IMR-90 (cell line): ENCODE data around the gene DBNDD1. TPM values are rescaled to one million over a fixed set of nuclear protein-coding genes. Genes with fewer than 3 reads are reported as not detected.

Source experiments
- ATAC-seq: fragments of 200-7000 bp; cut with Tn5 transposase; 2 replicates; pipeline ENCODE4 v1.9.1; 2020; ENCODE audit warnings: low read depth, mild to moderate bottlenecking, moderate library complexity
- BruUV-seq: library from RNA; stranded (reverse); fragments of 400-500 nt; replicated peaks from 2 replicates; lab custom pipeline; 2021; lab: Mats Ljungman, UMichigan
- CTCF ChIA-PET: fragments of 300-600 bp; formaldehyde crosslinking; extraction: SDS; loops from one replicate; lab custom pipeline; 2021; ENCODE audit warnings: antibody characterized with exemption; lab: Yijun Ruan, JAX
- POLR2A ChIA-PET: fragments of 300-600 bp; sonication (Branson Sonifier 250); formaldehyde crosslinking; loops from one replicate; lab custom pipeline; 2022; ENCODE audit warnings: antibody characterized with exemption; ENCODE audit not compliant: unreplicated experiment; lab: Charles Lee
- DNase-seq: peaks from one replicate; pipeline ENCODE4 v3.0.0; 2013
- H2AFZ ChIP-seq: replicated peaks from 2 replicates; pipeline ENCODE3; 2013; ENCODE audit warnings: low read length, mild to moderate bottlenecking; ENCODE audit not compliant: poor library complexity
- H2AK5ac ChIP-seq: 2 replicates; pipeline ENCODE4 v1.6.1; 2013; ENCODE audit warnings: low read depth, low read length, inconsistent platforms
- H2AK9ac ChIP-seq: replicated peaks from 2 replicates; pipeline ENCODE3; 2013; ENCODE audit warnings: mild to moderate bottlenecking, low read depth, low read length, moderate library complexity; ENCODE audit not compliant: poor library complexity
- H2BK120ac ChIP-seq: 2 replicates; pipeline ENCODE4 v1.6.1; 2013; ENCODE audit warnings: low read depth, low read length, inconsistent platforms
- H2BK15ac ChIP-seq: 3 replicates; pipeline ENCODE4 v1.6.1; 2013; ENCODE audit warnings: low read depth, low read length, inconsistent platforms
- H2BK20ac ChIP-seq: 2 replicates; pipeline ENCODE4 v1.6.1; 2013; ENCODE audit warnings: low read depth, mild to moderate bottlenecking, inconsistent platforms, low read length, moderate library complexity
- H2BK5ac ChIP-seq: 2 replicates; pipeline ENCODE4 v1.6.1; 2013; ENCODE audit warnings: mild to moderate bottlenecking, low read depth, low read length, inconsistent platforms; ENCODE audit not compliant: poor library complexity, severe bottlenecking
- H3K14ac ChIP-seq: replicated peaks from 2 replicates; pipeline ENCODE4 v1.6.1; 2013; ENCODE audit warnings: low read depth, low read length, inconsistent platforms
- H3K18ac ChIP-seq: 2 replicates; pipeline ENCODE4 v1.6.1; 2013; ENCODE audit warnings: low read depth, low read length, control low read depth
- H3K23ac ChIP-seq: 2 replicates; pipeline ENCODE4 v1.6.1; 2013; ENCODE audit warnings: low read depth, low read length, inconsistent platforms
- H3K27ac ChIP-seq: 2 replicates; pipeline ENCODE4 v1.5.1; 2013; ENCODE audit warnings: mild to moderate bottlenecking, control low read depth, low read length; ENCODE audit not compliant: insufficient read depth
- H3K27me3 ChIP-seq: 2 replicates; pipeline ENCODE4 v1.6.1; 2013; ENCODE audit warnings: low read length; ENCODE audit not compliant: control insufficient read depth, insufficient read depth
- H3K36me3 ChIP-seq: 2 replicates; pipeline ENCODE4 v1.6.1; 2013; ENCODE audit warnings: low read length, mixed read lengths; ENCODE audit not compliant: control insufficient read depth, insufficient read depth
- H3K4ac ChIP-seq: 2 replicates; pipeline ENCODE4 v1.6.1; 2013; ENCODE audit warnings: low read depth, low read length, inconsistent platforms
- H3K4me1 ChIP-seq: 2 replicates; pipeline ENCODE4 v1.6.1; 2013; ENCODE audit warnings: low read length, mixed read lengths; ENCODE audit not compliant: control insufficient read depth, insufficient read depth
- H3K4me2 ChIP-seq: 2 replicates; pipeline ENCODE4 v1.6.1; 2013; ENCODE audit warnings: low read depth, mild to moderate bottlenecking, control low read depth, low read length, moderate library complexity
- H3K4me3 ChIP-seq: 2 replicates; pipeline ENCODE4 v1.5.1; 2013; ENCODE audit warnings: low read depth, mild to moderate bottlenecking, control low read depth, low read length, moderate library complexity; ENCODE audit not compliant: insufficient read depth
- H3K56ac ChIP-seq: 2 replicates; pipeline ENCODE4 v1.6.1; 2013; ENCODE audit warnings: low read length, inconsistent platforms; ENCODE audit not compliant: insufficient read depth; ENCODE audit errors: extremely low read depth
- H3K79me1 ChIP-seq, 2 experiments: 2 replicates each; pipeline ENCODE4 v1.6.1; 2013; ENCODE audit warnings: low read length in 2 of 2, inconsistent platforms in 1 of 2, low read depth in 1 of 2
- H3K9ac ChIP-seq: 2 replicates; pipeline ENCODE4 v1.6.1; 2013; ENCODE audit warnings: low read depth, low read length, control low read depth
- H3K9me1 ChIP-seq: 2 replicates; pipeline ENCODE4 v1.6.1; 2013; ENCODE audit warnings: low read length, inconsistent platforms; ENCODE audit not compliant: insufficient read depth
- H3K9me3 ChIP-seq: 2 replicates; pipeline ENCODE4 v1.6.1; 2013; ENCODE audit warnings: low read length; ENCODE audit not compliant: control insufficient read depth, insufficient read depth
- H4K20me1 ChIP-seq: 2 replicates; pipeline ENCODE4 v1.6.1; 2013; ENCODE audit warnings: low read length, inconsistent platforms; ENCODE audit not compliant: insufficient read depth
- H4K5ac ChIP-seq: 2 replicates; pipeline ENCODE4 v1.6.1; 2013; ENCODE audit warnings: mild to moderate bottlenecking, low read depth, low read length, control low read depth
- H4K8ac ChIP-seq, 2 experiments: 2 replicates each; pipeline ENCODE4 v1.6.1; 2013; ENCODE audit warnings: low read depth in 2 of 2, low read length in 2 of 2, control low read depth in 1 of 2, inconsistent platforms in 1 of 2
- H4K91ac ChIP-seq: 2 replicates; pipeline ENCODE4 v1.6.1; 2013; ENCODE audit warnings: low read depth, low read length, inconsistent platforms; ENCODE audit not compliant: insufficient read depth
- MXI1 ChIP-seq: IDR thresholded peaks from 2 replicates; pipeline ENCODE4 v1.6.1; 2012; ENCODE audit warnings: low read depth, mild to moderate bottlenecking, low read length, moderate library complexity, borderline replicate concordance
- USF2 ChIP-seq: fragments of 150-350 bp; IDR thresholded peaks from 2 replicates; pipeline ENCODE4 v1.6.1; 2017; ENCODE audit warnings: mild to moderate bottlenecking, antibody characterized with exemption, low read length, low read depth
- WGBS, 2 experiments: methylation state at CpG; one replicate each; pipeline versions ENCODE4 v1.1.5 to v1.1.7; 2013; ENCODE audit warnings: missing lambda C conversion rate in 2 of 2; ENCODE audit not compliant: insufficient read length in 1 of 2; ENCODE audit errors: extremely low coverage in 2 of 2; 5-methylcytosine and 5-hydroxymethylcytosine counted together
- dilution Hi-C: fragments of 300-500 bp; cut with HindIII; formaldehyde crosslinking; loops from one replicate; pipeline ENCODE4 v1.14.3; 2018; ENCODE audit warnings: low sequenced_read_pairs; ENCODE audit not compliant: unreplicated experiment
- in situ Hi-C: fragments of 300-500 bp; cut with MboI; formaldehyde crosslinking; loops from 3 replicates; pipeline ENCODE4 v1.14.3; 2019; ENCODE audit warnings: low sequenced_read_pairs, inconsistent platforms, mixed read lengths
- intact Hi-C: fragments of 100-400 bp; cut with micrococcal nuclease; formaldehyde crosslinking; loops from 2 replicates; pipeline ENCODE4 v1.10.0; 2022
- polyA plus RNA-seq, 3 experiments: library from polyadenylated mRNA; depleted of rRNA; stranded (reverse); fragments of >200 nt; gene quantifications; 2 replicates each; pipeline ENCODE4 v1.2.3, GENCODE V29; 2012; ENCODE audit warnings: low replicate concordance in 1 of 3
- total RNA-seq: library from RNA; depleted of rRNA; stranded (reverse); fragments of >200 nt; gene quantifications from 2 replicates; pipeline ENCODE4 v1.2.3, GENCODE V29; 2012

DBNDD1 gene
- total and polyA plus RNA-seq, 2 of the 4 experiments (the other 2 are of a cell fraction): 3.4 to 23.0 TPM

- peak; percentile 3 for ATAC-seq
- H3K27me3 ChIP-seq: no peaks in the 10 kb centered on the region
- intact Hi-C loops (loop anchor here (2.0 kb wide), 1 partner anchor 49 kb away; no protein-coding TSS in a partner anchor), in situ Hi-C loops (loop anchor here (5.0 kb wide), 1 partner anchor 51 kb away; no protein-coding TSS in a partner anchor), dilution Hi-C loops (no loop called here)
- H3K9me3 ChIP-seq: peaks cover 2% of the 10 kb centered on the region; the same call in 1 of the 2 replicates
- peak overlapping the region; percentile 84 for H3K23ac ChIP-seq
- H2BK5ac ChIP-seq: peak overlapping the region; percentile 75
- BruUV-seq: TSS peak; percentile 81
- peaks cover 18% of the 10 kb centered on the region; the same call in 1 of the 2 replicates for H3K9me1 ChIP-seq
- H3K27ac ChIP-seq: peak overlapping the region; percentile 77
- peak overlapping the region; percentile 69 for H3K4me3 ChIP-seq
- peaks cover 9% of the 10 kb centered on the region for H3K4me1 ChIP-seq
- peak overlapping the region; percentile 96 for H4K5ac ChIP-seq
- no peak for DNase-seq
- peaks cover 8% of the 10 kb centered on the region for H3K36me3 ChIP-seq
- H2BK20ac ChIP-seq: no peak overlapping the region
- H3K4ac ChIP-seq: peak overlapping the region; percentile 95
- H3K4me2 ChIP-seq: peak overlapping the region; percentile 82
- H2BK15ac ChIP-seq: no peak overlapping the region
- peak overlapping the region; percentile 86 for H4K91ac ChIP-seq
- H2AK5ac ChIP-seq: peak overlapping the region; percentile 88
- peak overlapping the region; percentile 100 for H2AFZ ChIP-seq
- H3K14ac ChIP-seq: peak overlapping the region; percentile 97
- peak overlapping the region; percentile 95 for H2AK9ac ChIP-seq
- TF ChIP-seq USF2 (no peak), MXI1 (no peak)
- peaks cover 37 to 68% of the 10 kb centered on the region in 2 experiments for H3K79me1 ChIP-seq
- H3K56ac ChIP-seq: peak overlapping the region; percentile 73; the same call in 1 of the 2 replicates
- ChIA-PET POLR2A (interaction anchor here (0.6 kb wide), 1 partner anchor 12 kb away, joined by 27 read pairs; no protein-coding TSS in a partner anchor), CTCF (no interaction called here)
- 55% methylated on average over 27 of the region's 42 CpGs; no CpG with 5 or more reads in 1 of the 2 experiments for WGBS, 2 experiments
- H3K18ac ChIP-seq: peak overlapping the region; percentile 51; the same call in 1 of the 2 replicates
- peaks cover 4% of the 10 kb centered on the region for H4K20me1 ChIP-seq
- peak overlapping the region; percentile 70 for H3K9ac ChIP-seq
- H2BK120ac ChIP-seq: 0 out of 2 replicates have a peak overlapping the region, but pooled peaks have one; percentile 10
- peak overlapping the region; percentile 97 to 99 for H4K8ac ChIP-seq
Observed at GRCh38 chr16:89971495-89972243, 47.6 kb downstream of the DBNDD1 start.
